Gastrocnemius medialis (tissue), 4 donors: Measurements from ENCODE around the gene SSR2. TPM values are rescaled to one million over a fixed set of nuclear protein-coding genes. Genes with fewer than 3 reads are reported as not detected.

ENCODE experiments used
- ATAC-seq, 2 donors: fragments of 150-250 bp; one replicate each; pipeline ENCODE4 v1.9.1; 2016
- DNase-seq, 2 donors: peaks; one replicate each; pipeline ENCODE4 v3.0.0-alpha.2; 2019
- H3K27ac ChIP-seq, 4 donors: fragments of 200-600 bp; sonication (generic); 1 replicate in 1 of 4; 2 replicates in 3 of 4; pipeline ENCODE4 v1.5.1; 2016 to 2018; ENCODE audit warnings: mild to moderate bottlenecking in 2 of 4, moderate library complexity in 1 of 4
- H3K27me3 ChIP-seq, 3 donors: fragments of 200-600 bp; sonication (generic) in 2 of 3; 1 replicate in 1 of 3; 2 replicates in 2 of 3; pipeline versions ENCODE4 v1.5.1 to v1.6.0; 2016 to 2019; ENCODE audit warnings: mild to moderate bottlenecking in 1 of 3, moderate library complexity in 1 of 3
- H3K36me3 ChIP-seq, 2 donors: fragments of 200-600 bp; sonication (generic) in 1 of 2; one replicate each; pipeline ENCODE4 v1.5.1; 2017 to 2018
- H3K4me1 ChIP-seq, 2 donors: fragments of 200-600 bp; sonication (generic) in 1 of 2; one replicate each; pipeline ENCODE4 v1.5.1; 2016 to 2017; ENCODE audit warnings: mild to moderate bottlenecking in 2 of 2
- H3K4me3 ChIP-seq, 4 donors: fragments of 200-600 bp; sonication (generic) in 3 of 4; 1 replicate in 1 of 4; 2 replicates in 3 of 4; pipeline ENCODE4 v1.5.1; 2016 to 2019; ENCODE audit warnings: mild to moderate bottlenecking in 2 of 4
- H3K9me3 ChIP-seq, 3 donors: fragments of 200-600 bp; sonication (generic) in 2 of 3; 1 replicate in 1 of 3; 2 replicates in 2 of 3; pipeline ENCODE4 v1.5.1; 2016 to 2019
- CTCF ChIP-seq, 5 experiments: fragments of 450-650 bp in 3 of 5; fragments of 200-600 bp in 2 of 5; sonication (generic) in 2 of 5; IDR thresholded peaks in 4 of 5; conservative IDR thresholded peaks in 1 of 5; 1 replicate in 4 of 5; 2 replicates in 1 of 5; pipeline ENCODE4 v1.5.1; 2016 to 2019; ENCODE audit warnings: antibody characterized with exemption in 5 of 5, mild to moderate bottlenecking in 3 of 5, moderate library complexity in 3 of 5
- POLR2A ChIP-seq, 2 donors: fragments of 450-650 bp; IDR thresholded peaks; one replicate each; pipeline ENCODE4 v1.6.1; 2017; ENCODE audit warnings: antibody characterized with exemption in 2 of 2, mild to moderate bottlenecking in 2 of 2, moderate library complexity in 2 of 2
- in situ Hi-C, 4 donors: fragments of 200-750 bp; cut with MboI; loops; one replicate each; pipeline versions ENCODE4 v1.15.0 to v1.8.0; 2017; ENCODE audit warnings: low sequenced_read_pairs in 4 of 4
- intact Hi-C: fragments of 100-400 bp; cut with DNase I; formaldehyde crosslinking; loops from one replicate; pipeline ENCODE4 v1.15.1; 2023; ENCODE audit warnings: low total_unique reads
- total RNA-seq, 4 donors: library from RNA; depleted of rRNA; stranded (reverse); fragments of >200 nt; gene quantifications; one replicate each; pipeline versions ENCODE4 v1.1.0 to v1.2.3, GENCODE V29; 2016

SSR2 gene
- total RNA-seq, 4 donors from 2014 or later = 70.6 to 118 (median 108) TPM

DNA sequence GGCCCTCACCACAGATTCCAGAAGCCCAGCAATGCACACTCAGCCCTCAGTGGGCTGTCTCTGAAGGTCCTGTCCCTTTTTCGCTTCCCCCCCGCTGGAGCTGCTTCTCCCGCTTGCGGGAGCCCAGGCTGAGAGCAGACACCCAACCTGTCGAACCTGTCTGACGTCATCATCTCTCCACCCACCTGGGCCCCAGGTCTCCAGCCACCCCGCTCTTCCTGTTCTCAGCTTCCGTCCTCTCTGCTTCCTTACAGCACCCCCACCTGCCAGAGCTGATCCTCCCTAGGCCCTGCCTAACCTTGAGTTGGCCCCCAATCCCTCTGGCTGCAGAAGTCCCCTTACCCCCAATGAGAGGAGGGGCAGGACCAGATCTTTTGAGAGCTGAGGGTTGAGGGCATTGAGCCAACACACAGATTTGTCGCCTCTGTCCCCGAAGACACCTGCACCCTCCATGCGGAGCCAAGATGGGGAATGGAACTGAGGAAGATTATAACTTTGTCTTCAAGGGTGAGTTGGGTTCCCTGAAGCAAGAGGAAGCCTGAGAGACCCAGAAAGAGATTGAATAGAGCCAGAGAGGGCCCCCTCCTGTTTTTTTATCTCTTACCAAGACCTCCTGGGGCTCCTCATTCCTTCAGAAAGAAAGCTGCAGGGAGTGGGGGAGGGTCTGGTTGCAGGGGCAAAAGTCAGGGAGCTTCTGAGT, 40.3 kb upstream of the SSR2 start, which contains the start of gene RAB25:
RAB25 (plus strand) TSS at position 224 of the 700 bp plus-strand sequence; CDS start at position 465, 241 bp downstream.
- Histone ChIP-seq H3K9me3 (no peaks in the 10 kb centered on the region), H3K4me3 (no peak within 1 kb of the TSS), H3K27ac (no peak within 1 kb of the TSS), H3K27me3 (no peaks in the 10 kb centered on the region), H3K36me3 (no peaks in the 10 kb centered on the region), H3K4me1 (peaks cover 0 to under 1% of the 10 kb centered on the region in 2 donors)
- in situ Hi-C loops = loop anchor here in 1 of 4 donors (25.0 kb wide), 1 partner anchor 676 kb away; the partner anchor contains the start of genes ISG20L2, METTL25B and MRPL24
- ATAC-seq = no peak
- TF ChIP-seq POLR2A (IDR thresholded peaks at IDR 0.05) = no peak
- TF ChIP-seq CTCF (IDR thresholded peaks at IDR 0.05 in 4 of 5, conservative IDR thresholded peaks at IDR 0.05 in 1 of 5) = no peak
- no peak for DNase-seq
- intact Hi-C loops = no loop called here

DNA sequence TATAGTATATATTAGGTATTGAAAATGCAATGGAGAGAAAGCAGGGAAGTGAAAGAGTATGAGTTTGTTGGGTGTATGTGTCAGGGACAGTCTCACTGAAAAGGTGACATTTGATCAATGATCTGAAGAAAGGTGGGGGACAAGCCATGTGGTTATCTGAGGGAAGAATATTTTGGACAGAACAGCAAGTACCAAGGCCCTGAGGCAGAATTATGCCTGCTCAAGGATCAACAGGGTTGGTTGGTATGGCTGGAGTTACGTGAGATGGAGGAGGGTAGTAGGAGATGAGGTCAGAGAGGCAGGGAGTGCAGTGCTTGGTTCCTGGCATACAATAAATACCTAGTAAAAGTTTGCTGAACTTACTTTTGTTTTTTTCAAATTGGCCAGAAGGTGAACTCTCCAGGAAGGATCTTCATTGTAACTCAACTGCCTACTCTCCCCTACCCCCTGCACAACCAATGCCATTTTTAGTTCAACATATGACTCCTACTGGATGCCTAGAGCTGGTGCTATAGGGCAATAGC, 35.6 kb upstream of the SSR2 start:
- ATAC-seq (no peak), DNase-seq (no peak)
- no peaks in the 10 kb centered on the region for H3K27me3 ChIP-seq
- no peak overlapping the region for H3K4me3 ChIP-seq
- TF ChIP-seq POLR2A (IDR thresholded peaks at IDR 0.05) (no peak), CTCF (IDR thresholded peaks at IDR 0.05 in 4 of 5, conservative IDR thresholded peaks at IDR 0.05 in 1 of 5) (no peak)
- H3K9me3 ChIP-seq = no peaks in the 10 kb centered on the region
- in situ Hi-C loops (loop anchor here in 1 of 4 donors (25.0 kb wide), 1 partner anchor 681 kb away; the partner anchor contains the start of genes ISG20L2, METTL25B and MRPL24), intact Hi-C loops (loop anchor here (10.0 kb wide), 1 partner anchor 668 kb away; the partner anchor contains the start of genes ISG20L2 and METTL25B)
- H3K27ac ChIP-seq = no peak overlapping the region
- peaks cover 17 to 18% of the 10 kb centered on the region in 2 donors for H3K4me1 ChIP-seq
- H3K36me3 ChIP-seq = no peaks in the 10 kb centered on the region

DNA sequence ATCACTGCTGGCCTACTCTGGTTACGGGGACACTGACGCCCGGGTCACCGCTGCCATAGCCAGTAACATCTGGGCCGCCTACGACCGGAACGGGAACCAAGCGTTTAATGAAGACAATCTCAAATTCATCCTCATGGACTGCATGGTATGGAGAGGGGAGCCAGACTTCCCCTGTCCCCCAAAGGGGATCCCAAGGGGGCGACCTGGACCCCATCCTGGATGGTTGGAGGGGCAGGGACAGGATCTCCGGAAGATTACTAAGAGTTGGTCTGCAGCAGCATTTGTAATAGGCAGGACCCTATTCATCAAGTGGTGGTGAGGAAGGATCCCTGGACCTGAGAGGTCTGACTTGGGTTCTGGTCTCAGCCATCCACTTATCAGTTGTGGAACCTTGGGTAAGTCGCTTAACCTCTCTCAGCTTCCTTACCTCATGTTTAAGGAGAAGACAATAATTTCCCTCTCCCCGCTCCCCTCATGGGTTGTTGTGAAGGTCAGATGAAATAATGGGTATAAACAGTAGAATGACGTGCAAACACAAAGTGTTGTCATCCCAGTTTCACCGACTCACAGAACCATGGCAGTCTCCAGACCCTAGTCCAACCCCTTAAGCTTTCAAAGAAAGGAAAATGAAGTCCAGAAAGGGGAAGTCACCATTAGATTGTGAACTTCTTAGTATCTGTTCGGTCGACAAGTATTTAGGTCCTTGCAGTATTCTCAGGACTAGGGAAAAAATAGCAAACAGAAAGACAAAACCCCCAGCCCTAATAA, 34.7 kb upstream of the SSR2 start:
- Histone ChIP-seq H3K9me3 (no peaks in the 10 kb centered on the region), H3K4me1 (peaks cover 17 to 26% of the 10 kb centered on the region in 2 donors), H3K4me3 (peak overlapping the region; percentile 91 to 95 (median 92)), H3K27me3 (no peaks in the 10 kb centered on the region), H3K27ac (peak overlapping the region; percentile 92 to 99 (median 98)), H3K36me3 (no peaks in the 10 kb centered on the region)
- no peak for ATAC-seq
- no peak for DNase-seq
- TF ChIP-seq POLR2A (IDR thresholded peaks at IDR 0.05) (no peak), CTCF (IDR thresholded peaks at IDR 0.05 in 4 of 5, conservative IDR thresholded peaks at IDR 0.05 in 1 of 5) (no peak)
- in situ Hi-C loops = loop anchor here in 1 of 4 donors (25.0 kb wide), 1 partner anchor 682 kb away; the partner anchor contains the start of genes ISG20L2, METTL25B and MRPL24
- intact Hi-C loops = loop anchor here (1.0 to 10.0 kb wide), 3 partner anchors 121 to 669 kb away; partner anchors contain the start of genes CCT3, ISG20L2, KHDC4 and METTL25B

DNA sequence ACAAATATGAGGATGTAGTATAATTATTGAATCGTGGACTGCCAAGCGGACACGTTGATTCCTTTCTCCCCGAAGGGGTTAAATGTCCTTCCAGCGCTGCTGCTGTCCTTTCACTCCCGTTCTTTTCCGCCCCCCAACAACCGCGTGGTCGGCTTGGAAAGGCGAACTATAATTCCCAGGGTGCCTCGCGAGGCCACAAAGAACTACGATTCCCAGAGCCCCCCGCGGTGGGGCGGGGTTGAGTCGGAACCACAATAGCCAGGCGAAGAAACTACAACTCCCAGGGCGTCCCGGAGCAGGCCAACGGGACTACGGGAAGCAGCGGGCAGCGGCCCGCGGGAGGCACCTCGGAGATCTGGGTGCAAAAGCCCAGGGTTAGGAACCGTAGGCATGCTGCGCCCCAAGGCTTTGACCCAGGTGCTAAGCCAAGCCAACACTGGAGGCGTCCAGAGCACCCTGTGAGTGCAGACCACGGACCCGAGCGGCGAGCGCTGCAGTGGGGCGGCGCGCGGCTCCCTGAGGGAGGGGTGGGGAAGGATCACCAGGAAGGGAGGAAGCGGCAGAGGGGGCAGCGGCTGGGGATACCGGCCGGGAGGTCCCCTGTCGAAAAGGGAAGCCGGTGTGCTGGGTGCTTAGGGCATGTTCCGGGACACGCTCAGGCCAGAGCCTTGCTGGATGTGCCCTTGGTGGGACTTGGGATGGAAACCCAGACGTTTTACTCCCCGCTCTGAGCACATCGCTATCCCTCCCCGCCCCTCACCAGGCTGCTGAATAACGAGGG, 33.9 kb upstream of the SSR2 start, which contains the start of gene LAMTOR2:
LAMTOR2 (plus strand) TSS at position 283 of the 781 bp plus-strand sequence; CDS start at position 391, 108 bp downstream.
- ATAC-seq = peak; percentile 82 to 87
- Histone ChIP-seq H3K9me3 (no peaks in the 10 kb centered on the region), H3K27me3 (no peaks in the 10 kb centered on the region), H3K36me3 (peaks cover 0 to 7% of the 10 kb centered on the region in 2 donors), H3K4me1 (peaks cover 17 to 26% of the 10 kb centered on the region in 2 donors), H3K27ac (peak within 1 kb of the TSS; percentile 92 to 99 (median 98)), H3K4me3 (peak within 1 kb of the TSS; percentile 91 to 95 (median 92))
- DNase-seq = peak; percentile 98
- intact Hi-C loops = loop anchor here (1.0 to 10.0 kb wide), 5 partner anchors 34 to 670 kb away; partner anchors contain the start of genes CCT3, ISG20L2, KHDC4 and METTL25B
- in situ Hi-C loops = loop anchor here in 1 of 4 donors (25.0 kb wide), 1 partner anchor 683 kb away; the partner anchor contains the start of genes ISG20L2, METTL25B and MRPL24
- TF ChIP-seq POLR2A (IDR thresholded peaks at IDR 0.05) (peak; percentile 69 to 80), CTCF (IDR thresholded peaks at IDR 0.05 in 4 of 5, conservative IDR thresholded peaks at IDR 0.05 in 1 of 5) (no peak)
